HG03575 (cell line): Measurements from ENCODE around the gene GPC6.

Experiments
- ATAC-seq: cut with Tn5 transposase; IDR thresholded peaks from one replicate; pipeline ENCODE4 v1.9.1; 2021; ENCODE audit not compliant: unreplicated experiment, insufficient number of reproducible peaks, low FRiP score; ENCODE audit errors: extremely low read depth

Gene GPC6

GRCh38 chr13:93344048-93344705 lies 117.6 kb downstream of the GPC6 start:
- no peak for ATAC-seq

- no peak for ATAC-seq
Measured at GRCh38 chr13:93345024-93345423, 118.4 kb downstream of the GPC6 start.

DNA sequence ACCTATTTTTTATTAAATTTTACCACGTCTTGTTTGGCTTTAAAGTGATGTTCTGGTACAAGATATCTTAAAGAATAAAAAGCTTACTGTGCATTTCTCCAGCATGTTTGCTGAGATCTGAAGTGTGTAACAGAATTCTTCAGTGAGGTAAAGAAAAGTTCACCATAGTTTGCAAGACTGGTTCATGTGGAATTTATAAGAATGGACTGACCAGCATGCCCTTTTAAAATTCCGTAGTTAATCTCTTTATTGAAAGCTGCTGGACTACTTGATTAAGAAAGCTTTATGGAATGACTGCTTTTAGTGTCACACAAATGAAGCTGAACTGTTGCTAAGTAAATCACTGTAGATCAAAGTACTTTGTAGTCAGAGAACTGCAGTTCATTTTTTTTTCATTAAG lies 119.2 kb downstream of the GPC6 start:
- no peak for ATAC-seq

GRCh38 chr13:93352616-93353015 lies 126.0 kb downstream of the GPC6 start:
- ATAC-seq, result no peak

DNA sequence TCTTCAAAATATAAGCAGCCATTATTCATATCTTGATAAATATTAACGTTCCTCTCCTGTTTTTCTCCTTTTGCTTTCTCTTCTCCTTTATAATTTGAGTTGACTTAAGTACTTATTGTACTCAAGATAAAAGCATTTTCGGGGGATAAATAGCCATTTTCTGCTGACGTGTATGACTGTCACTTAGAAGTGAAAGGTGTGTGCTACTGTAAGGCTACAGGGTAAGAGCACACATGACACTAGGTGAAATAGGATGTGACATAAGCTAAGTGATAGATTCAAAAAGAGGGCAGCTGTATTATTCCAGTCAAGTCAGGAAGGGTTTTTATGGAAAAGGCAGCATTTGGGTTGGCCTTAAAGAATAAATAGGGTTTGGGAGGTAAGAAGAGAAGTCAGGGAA lies 128.5 kb downstream of the GPC6 start:
- no peak for ATAC-seq

GRCh38 chr13:93356469-93356868 lies 129.9 kb downstream of the GPC6 start:
- no peak for ATAC-seq

DNA sequence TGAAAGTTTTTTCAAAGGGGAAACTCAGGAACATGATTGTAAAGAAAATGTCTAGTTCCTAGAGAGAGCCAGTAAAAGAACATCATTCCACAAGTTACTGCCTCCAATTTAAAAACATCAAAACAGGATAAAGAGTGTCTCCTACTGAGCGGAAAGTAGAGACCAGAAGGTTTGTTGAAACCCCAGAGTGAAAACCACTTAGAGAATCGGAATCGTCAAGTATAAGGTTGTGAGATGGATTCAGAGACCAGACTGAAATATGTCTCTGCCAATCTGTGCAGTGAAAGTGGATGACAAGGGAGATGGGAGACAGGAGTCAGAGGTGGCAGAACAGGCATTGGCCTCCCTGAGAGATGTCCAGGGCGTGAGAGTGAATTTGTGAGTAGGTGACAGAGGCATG lies 133.4 kb downstream of the GPC6 start:
- ATAC-seq, result no peak

- ATAC-seq, result no peak
Measured at GRCh38 chr13:93361703-93362102, 135.1 kb downstream of the GPC6 start.

GRCh38 chr13:93364166-93364565 lies 137.6 kb downstream of the GPC6 start:
- no peak for ATAC-seq

GRCh38 chr13:93368296-93368695 lies 141.7 kb downstream of the GPC6 start:
- ATAC-seq, result no peak

DNA sequence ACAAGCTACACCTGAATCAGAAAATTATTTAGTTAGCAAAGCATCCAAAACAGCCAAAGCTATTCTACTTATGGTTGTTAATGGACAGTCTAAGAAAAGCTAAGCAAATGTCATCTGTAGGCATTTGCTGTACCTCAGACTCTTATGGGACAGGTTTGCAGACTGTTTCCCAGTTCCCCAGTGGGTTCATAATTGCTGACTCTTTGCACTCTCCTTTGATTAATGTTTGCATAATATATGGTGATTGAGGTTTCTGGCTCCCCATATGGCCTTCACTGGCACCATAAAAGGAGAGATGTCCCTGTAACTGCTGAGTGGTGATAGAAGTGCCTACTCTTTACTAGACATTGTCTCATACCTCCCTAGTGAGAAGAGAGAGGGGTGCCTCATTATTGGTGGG lies 142.1 kb downstream of the GPC6 start:
- no peak for ATAC-seq

GRCh38 chr13:93372856-93373255 lies 146.2 kb downstream of the GPC6 start:
- no peak for ATAC-seq

- ATAC-seq, result no peak
Measured at GRCh38 chr13:93375491-93375890, 148.9 kb downstream of the GPC6 start.

GRCh38 chr13:93377196-93377595 lies 150.6 kb downstream of the GPC6 start:
- ATAC-seq, result no peak

DNA sequence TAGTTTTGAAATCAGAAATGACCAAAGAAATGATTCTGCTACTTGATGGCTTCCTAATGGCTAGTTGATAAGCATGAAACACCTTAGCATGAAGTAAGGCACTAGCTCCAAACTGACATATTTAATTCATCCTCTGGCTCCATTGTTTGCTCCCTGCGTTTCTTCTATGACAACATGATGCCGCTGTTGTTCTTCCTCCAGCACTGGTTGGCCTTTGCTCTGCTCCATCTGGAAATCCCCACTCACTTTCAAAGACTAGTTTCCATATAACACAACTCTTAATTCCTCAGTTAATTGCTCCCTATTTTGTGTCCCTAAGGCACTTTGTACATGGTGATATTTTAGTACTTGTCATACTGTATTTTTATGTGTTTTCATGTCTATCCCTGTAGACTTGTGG lies 151.6 kb downstream of the GPC6 start:
- ATAC-seq, result no peak

DNA sequence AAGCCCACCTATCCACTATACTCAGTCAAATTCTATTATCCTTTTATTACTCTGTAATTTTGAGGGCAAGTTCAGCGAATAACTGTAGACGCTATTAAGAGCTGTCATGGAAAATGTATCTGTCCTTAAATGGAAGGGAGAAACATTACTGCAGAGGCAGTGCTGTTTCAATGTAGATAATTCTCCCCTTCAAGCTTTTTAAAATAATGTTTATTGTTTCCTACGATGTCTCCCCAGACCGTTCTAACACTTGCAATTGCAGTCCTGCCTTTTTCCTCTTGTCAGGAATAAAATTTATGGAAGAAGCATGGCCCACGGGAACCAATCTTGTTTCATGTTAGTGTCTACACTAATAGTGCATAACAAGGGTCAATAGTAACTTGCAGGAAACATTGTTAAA lies 159.5 kb downstream of the GPC6 start:
- ATAC-seq, result no peak

DNA sequence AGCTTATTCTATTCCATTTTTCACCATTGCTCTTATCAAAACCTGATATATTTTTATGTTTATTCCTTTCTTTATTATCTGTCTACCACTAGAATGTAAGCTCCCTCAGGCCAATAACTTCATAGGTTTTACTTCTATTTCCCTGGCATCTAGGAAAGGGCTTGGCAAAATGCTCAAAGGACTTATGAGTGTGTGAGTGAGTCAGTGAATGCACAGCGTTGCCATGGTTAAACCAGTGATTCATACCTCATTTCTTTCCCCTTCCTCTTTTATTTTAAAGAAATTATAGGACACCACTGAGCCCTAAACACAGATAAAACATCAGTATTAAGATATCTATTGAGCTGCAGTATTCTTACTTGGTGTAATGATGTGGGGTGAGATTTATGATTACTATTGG lies 162.1 kb downstream of the GPC6 start:
- ATAC-seq, result no peak

- ATAC-seq, result no peak
Measured at GRCh38 chr13:93397619-93398018, 171.0 kb downstream of the GPC6 start.

DNA sequence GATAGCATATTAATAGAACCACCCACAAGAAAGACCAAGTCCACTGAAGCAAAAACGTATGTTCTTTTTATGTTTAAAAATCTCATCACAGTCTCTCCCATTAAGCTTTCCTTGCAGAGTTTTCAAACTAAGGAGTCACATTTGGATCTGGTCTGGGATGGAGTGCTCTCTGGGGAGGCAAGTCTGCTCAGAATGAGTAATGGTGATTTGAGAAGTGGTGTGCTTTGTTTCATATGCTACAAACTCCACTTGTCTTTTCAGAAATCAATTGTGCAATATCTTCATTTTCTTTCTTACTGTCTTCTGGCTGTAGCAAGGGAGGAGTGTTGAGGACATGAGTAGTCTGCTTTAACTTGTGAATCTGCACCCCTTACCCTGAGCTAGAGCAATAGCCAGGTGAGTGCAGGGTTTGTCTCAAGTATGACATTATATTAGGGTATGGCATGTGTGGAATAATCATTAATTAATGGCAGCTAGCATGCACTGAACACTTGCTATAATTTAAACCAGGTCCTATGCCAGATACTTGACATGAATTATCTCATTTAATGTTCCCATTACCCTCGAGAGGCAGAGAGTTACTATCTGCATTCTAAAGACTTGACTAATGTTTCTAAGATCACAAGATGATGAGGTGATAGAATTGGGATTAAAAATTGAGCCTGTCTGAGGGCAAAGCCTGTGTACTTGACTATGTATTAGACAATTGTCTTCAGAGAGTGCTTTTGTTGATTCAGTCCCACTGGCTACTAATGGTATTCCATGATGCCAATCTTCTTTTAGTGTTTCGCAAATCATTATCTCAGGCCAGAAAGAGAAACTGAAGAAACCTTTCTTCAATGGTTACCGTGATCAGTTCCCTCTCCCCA lies 171.8 kb downstream of the GPC6 start:
- no peak for ATAC-seq

DNA sequence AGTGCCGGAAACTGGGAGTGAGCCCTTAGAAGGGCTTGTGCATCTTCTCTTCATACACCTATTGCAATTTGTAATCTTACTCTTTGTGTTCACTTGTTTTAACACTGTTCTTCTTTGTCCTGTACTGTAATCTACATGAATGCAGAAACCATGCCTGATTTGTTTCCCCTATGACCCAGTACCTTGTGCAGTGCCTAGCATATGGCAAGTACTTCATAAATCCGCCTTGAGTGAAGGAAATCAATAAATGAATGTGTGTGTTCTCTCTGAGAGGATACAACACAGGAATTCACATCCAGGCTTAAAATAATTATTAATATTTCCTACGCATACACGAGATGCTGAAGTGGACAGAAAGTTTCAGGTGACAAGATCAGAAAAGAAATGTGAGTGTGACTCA lies 172.6 kb downstream of the GPC6 start:
- no peak for ATAC-seq

DNA sequence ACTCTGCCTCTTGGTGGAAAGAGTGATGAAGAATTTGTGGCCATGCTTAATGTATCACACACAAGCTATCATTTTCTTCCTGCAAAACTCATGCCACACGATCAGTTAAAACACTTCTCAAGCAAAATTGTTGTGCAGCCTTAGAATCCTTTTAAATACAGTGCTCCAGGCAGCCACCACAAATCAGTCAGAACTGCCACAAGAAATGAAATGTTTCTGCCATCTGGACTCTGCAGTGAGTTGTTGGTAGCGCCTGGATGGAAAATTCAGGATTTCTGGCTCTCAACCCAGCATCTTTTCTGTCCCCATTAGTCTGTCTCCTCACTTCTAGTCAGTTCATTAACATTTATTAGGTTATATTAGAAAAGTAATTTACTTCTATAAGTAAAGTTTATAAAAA lies 179.5 kb downstream of the GPC6 start:
- ATAC-seq, result no peak
